Activated CD4-positive, alpha-beta T cell treated with anti-CD3 and anti-CD28 coated beads for 48 hours (primary cell): ENCODE results near the gene UBTD1.
"Not testable (repeated sequence)": the region's sequence is repeated elsewhere in the genome, so short reads cannot be mapped to it uniquely, and the experiment has no call there.

Source experiments
- DNase-seq: peaks from one replicate; pipeline ENCODE4 v3.0.0-alpha.2; 2020

UBTD1 gene

DNA sequence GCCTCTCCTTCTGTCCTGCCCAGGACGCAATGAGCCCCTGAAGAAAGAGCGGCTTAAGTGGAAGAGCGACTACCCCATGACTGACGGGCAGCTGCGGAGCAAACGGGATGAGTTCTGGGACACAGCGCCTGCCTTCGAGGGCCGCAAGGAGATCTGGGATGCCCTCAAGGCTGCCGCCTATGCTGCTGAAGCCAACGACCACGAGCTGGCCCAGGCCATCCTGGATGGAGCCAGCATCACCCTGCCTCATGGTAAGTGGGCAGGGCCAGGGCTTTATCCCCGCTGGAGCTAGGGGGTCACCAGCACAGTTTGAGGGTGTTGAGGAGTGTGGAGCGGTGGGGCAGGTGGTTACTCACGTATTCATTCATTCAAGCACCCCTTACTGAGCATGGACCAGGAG is 69.2 kb downstream of the UBTD1 start:
- DNase-seq = no peak

DNA sequence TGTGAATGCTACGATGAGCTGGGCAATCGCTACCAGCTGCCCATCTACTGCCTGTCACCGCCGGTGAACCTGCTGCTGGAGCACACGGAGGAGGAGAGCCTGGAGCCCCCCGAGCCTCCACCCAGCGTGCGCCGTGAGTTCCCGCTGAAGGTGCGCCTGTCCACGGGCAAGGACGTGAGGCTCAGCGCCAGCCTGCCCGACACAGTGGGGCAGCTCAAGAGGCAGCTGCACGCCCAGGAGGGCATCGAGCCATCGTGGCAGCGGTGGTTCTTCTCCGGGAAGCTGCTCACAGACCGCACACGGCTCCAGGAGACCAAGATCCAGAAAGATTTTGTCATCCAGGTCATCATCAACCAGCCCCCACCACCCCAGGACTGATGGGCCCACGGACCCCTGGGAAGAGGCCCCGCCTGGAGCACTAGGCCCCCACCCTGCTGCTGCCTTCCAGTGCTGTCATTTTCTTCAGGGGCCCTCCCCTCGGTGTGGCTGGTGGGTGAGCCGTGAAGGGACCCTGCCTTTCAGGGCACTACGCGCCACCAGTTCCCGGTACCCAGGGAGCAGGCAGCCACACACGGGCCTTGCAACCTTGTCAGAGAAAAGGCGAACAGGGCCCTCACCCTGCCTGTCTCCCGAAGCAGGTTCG is 71.5 kb downstream of the UBTD1 start:
- no peak for DNase-seq

DNA sequence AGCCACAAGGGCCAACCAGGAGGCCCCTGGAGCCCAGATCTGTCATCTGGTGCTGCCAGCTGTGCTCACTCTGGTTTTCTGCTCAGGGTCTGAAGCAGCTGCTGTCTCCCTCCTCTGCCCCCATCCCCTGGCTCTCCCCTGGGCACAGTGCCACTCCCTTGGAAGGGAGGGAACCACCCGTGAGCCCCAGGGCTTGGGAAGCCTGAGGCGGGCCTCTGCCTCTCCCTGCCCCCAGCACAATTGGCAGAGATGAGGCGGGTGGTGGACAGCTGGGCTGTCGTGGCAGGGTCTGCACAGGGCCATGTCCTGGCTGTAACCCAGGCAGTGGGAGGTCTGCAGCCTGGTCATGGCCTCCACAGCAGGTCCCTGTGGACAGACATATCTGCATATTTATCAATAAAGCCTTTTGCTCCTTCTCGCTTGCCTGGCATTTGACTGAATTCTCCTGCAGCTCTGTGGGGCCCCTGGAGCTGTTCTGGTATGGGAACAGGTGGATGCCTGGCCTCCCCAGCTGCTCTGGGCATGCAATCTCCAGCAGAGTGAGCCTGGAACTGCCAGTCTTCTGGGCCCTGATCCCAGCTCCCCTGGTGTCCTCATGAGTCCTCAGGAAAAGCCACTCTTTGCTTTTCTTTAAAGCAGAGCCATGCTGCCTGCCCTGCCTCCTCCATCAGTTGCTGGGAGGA is 72.2 kb downstream of the UBTD1 start:
- DNase-seq = no peak

DNA sequence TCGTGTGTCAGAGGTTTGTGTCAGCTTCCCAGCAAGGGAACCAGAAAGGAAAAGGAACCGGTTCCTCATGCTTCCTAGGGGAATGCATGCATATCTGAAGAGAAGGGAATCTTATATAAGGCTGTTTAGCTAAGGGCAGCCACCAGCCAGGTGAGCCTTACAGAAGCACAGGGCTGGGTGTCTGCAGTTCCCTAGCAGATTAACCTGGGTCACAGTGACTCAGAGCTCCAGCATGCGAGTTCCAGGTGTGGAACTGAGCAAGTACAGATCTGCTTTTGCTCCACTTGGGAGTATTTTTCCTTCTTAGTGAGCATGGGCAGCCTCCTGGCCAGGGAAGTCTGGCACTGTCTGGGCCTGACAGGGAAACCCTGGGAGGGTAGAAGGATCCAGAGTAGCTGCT is 72.9 kb downstream of the UBTD1 start:
- no peak for DNase-seq

DNA sequence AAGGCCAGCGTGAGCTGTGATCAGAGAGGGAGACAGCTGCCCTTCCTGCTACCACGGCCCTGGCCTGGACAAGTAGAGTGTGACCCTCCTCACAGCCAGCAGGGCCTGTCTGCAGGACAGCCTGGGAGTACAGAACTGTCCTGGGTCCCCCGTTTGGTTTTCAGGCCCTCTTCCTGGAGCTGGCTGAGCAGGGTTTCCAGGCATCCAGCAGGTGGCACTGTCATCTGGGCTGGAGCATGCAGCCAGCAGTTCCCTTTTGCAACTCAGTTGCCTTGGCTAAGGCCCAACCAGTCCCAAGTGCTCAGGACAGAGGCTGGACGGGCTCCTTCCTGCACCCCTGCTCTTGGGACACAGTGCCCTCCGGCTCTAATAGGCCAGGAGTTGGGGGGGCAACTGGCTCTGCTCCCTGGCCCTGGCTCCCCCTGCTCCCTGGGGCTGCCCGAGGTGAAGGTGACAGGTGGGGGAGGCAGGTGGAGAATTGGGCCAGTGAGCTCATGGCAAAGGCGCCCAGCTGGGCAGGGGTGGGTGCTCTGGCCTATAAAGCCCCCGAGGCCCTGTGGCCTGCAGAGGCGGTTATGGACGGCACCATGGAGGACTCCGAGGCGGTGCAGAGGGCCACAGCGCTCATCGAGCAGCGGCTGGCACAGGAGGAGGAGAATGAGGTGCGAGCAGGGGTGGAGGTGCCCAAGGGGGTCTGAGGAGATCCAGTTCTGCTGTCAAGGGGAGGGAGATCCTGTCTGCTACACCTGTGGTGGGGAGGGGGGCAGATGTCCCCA is 73.7 kb downstream of the UBTD1 start, which contains the start of gene ANKRD2:
TSS of gene ANKRD2 (plus strand) at position 566 of the 776 bp plus-strand sequence. CDS start at position 576, 10 bp downstream.
- DNase-seq = peak; percentile 76

DNA sequence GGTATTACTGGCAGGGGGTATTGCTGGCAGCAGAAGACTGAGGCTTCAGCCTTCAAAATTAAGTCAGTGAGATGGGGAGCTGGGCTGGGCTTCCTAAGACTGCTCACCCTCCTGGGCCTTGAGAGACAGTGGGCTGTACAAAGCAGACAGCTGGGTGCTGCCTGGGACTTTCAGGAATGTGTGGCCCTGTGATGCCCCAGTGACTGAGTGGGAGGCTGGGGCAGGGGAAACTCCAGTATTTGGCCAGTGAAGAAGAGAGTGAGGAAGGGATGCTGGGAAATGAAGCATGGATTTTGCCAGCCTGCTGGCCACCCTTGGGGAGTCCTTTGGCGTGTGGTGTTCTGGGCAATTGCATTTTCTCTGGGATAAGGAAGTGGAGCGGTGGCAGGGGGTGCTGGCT is 74.3 kb downstream of the UBTD1 start:
- DNase-seq = no peak

DNA sequence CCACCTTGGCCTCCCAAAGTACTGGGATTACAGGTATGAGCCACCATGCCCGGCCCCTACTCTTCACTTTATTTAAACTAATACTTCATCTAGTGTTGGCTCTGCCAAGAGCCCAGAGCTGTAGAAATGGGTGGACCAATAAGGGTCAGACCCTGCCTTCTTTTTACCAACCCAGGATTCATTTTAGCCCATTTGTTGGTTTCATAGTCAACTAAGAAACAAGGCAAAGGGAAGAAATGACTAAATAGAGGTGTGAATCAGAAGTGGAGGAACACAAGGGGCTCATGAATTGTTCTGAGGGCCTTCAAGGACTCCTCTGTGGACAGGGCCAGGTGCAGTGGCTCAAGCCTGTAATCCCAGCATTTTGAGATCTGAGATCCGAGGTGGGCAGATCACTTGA is 74.9 kb downstream of the UBTD1 start:
- no peak for DNase-seq

DNA sequence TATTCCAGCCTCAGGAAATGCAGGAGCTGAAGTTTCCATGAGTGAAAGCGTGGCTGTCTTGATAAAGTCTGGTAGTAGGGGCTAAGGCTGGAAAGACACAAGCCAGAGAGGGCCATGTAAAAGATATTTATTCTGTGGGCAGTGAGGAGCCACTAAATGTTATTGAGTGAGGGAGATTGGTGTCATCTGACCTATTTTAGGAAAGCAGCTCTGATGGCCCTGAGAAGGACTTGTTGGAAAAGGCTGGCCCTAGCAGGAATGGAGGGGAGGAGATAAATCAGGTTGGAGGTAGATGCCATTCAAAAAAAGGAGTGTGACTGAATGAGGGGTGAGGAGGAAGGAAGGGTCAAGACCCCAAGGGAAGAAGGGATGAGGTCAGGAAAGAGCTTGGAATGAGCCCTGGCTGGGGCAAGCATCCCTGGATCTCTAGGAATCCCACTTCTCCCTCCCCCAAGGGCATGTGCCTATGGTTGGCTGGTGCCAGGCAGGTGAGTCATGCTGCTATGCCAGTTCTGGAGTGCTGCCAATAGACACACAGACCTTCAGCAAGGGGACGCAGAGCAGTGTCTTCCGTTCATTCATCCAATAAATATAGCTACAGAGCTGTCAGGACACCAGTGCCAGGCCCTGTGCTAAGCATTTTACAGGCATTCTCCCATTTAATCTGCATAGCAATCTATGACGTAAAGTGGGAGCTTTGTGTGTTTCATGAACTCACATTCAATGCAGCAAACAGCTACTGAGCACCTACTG is 75.8 kb downstream of the UBTD1 start:
- DNase-seq = no peak

DNA sequence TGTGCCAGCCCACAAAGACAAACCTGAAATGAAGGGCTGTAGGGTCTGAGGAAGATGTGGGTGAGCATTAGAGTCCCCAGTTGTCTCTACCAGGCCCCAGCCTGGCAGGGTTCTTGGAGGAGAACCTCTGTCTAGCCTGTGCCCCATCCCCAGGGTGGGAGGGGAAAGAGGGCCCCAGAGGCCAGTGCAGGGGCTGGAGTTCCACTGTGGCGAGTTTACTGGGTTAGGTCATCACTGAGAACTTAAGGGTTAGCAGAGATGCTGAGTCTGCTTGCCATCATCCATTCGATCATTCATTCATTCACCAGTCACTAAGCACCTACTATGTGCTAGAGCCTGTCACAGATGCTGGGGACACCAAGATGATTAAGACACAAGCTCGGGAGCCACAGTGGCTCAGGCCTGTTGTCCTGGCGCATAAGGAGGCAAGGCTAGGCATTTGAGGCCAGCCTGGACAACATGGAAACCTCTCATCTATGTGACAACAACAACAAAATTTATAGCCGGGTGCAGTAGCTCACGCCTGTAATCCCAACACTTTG is 76.5 kb downstream of the UBTD1 start:
- DNase-seq = no peak

DNA sequence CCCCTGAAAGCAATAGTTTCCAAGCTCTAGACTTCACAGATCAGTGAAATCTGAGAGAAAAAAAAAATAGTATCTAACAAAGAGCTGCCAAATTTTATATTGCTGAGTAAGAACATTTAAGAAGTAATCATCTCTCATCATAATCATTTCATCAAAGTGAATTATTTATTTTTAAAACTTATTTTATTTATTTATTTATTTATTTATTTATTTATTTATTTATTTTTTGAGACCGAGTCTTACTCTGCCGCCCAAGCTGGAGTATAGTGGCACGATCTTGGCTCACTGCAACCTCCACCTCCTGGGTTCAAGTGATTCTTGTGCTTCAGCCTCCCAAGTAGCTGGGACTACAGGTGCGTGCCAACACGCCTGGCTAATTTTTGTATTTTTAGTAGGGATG is 77.8 kb downstream of the UBTD1 start:
- not testable (repeated sequence) for DNase-seq

DNA sequence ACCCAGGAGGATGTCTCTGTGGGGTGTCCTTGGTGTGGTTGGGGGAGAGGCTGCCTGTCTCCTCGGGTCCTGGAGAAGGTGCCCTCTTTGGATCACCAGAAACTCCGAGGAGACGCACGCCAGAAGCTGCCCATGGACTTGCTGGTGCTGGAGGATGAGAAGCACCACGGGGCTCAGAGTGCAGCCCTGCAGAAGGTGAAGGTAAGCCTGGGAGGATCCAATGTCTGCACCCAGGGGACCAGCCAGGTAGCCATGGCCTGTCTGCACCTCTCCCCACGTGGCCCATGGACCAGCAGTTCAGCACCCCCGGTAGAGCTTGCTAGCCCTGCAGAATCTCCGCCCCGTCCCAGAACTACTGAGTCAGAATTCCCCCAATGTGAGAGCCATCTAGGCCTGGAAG is 79.0 kb downstream of the UBTD1 start:
- no peak for DNase-seq

DNA sequence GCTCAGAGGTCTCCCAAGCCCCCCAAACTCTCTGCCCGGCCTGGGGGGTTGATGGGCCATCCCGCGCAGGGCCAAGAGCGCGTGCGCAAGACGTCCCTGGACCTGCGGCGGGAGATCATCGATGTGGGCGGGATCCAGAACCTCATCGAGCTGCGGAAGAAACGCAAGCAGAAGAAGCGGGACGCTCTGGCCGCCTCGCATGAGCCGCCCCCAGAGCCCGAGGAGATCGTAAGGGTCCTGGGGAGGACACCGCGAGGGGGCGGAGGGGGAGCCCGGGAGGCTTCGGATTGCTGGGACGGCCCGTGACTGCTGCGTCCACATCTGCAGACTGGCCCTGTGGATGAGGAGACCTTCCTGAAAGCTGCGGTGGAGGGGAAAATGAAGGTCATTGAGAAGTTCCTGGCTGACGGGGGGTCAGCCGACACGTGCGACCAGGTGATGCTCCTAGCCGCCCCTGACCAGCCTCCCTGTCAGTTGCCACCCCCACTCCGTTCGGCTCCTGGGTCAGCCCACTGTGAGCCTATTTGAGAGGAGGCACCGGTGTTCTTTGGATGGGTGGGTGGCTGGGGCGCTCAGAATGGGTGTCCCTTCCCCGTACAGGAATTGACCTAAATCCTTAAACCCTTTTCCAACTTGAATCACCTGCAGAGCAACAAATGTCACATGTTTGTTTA is 79.6 kb downstream of the UBTD1 start:
- no peak for DNase-seq

DNA sequence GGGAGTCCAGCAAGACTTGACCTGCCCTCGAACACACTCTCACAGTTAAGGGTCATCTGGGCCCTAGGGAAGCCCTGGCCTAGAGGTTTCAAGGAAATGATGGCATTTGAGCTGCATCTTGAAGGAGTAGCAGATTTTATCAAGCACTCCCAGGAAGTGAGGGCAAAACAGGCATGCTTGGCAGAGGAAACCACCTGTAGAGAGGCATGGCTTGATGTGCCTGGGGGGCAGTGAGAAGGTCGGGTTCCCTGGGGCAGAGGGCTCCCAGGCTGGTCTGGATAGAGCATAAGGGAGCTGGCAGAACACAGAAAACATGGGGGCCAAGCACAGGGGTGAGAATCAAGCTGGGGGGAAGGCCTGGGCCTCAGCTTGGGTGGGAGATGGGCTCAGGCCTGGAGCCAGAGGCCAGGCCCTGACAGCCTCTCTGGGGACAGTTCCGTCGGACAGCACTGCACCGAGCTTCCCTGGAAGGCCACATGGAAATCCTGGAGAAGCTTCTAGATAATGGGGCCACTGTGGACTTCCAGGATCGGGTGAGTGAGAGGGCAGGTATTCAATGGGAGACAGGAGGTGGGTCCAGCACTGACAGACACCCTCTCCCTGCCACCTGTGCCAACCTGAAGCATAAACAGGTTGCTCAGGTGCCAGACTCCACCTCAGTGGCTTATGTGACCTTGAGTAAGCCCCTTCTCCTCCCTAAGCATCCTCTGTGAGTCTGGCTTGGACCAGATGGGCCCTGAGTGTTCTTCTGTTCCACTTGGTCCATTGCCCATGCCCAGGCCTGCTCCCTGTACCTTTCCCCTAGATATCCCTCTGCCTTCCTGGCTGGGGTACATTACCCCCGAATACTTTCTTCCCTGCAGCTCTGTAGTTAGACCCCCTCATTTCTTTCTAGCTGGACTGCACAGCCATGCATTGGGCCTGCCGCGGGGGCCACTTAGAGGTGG is 82.0 kb downstream of the UBTD1 start:
- no peak for DNase-seq

DNA sequence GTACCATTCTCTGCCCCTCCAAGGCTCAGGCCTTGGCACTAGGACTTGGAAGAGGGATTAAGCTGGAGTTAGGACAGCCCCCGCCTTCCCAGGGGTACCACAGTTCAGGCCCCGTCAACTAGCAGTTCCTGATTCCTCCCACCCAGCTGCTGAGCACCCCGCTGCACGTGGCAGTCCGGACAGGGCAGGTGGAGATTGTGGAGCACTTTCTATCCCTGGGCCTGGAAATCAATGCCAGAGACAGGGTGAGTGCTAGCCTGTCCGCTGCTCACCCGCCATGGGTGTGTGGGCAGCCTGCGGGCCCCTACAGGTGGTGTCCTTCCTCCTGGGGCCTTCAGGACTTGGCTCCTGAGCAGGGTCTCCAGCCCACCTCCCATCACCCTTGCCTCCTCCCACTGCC is 83.4 kb downstream of the UBTD1 start:
- no peak for DNase-seq

DNA sequence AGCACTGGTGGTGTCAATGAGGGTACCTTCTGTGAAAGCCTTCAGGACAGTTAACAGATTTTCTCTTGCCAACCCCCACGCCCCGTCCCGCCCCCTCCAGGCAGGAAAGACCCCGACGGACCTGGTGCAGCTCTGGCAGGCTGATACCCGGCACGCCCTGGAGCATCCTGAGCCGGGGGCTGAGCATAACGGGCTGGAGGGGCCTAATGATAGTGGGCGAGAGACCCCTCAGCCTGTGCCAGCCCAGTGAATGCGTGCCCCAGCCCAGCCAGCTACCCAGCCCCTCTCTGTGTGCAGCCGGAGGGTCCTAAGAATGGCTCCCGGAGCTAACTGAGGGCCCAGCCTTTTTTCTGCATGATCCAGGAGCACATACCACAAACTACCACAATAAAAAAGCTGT is 84.8 kb downstream of the UBTD1 start:
- DNase-seq = no peak

DNA sequence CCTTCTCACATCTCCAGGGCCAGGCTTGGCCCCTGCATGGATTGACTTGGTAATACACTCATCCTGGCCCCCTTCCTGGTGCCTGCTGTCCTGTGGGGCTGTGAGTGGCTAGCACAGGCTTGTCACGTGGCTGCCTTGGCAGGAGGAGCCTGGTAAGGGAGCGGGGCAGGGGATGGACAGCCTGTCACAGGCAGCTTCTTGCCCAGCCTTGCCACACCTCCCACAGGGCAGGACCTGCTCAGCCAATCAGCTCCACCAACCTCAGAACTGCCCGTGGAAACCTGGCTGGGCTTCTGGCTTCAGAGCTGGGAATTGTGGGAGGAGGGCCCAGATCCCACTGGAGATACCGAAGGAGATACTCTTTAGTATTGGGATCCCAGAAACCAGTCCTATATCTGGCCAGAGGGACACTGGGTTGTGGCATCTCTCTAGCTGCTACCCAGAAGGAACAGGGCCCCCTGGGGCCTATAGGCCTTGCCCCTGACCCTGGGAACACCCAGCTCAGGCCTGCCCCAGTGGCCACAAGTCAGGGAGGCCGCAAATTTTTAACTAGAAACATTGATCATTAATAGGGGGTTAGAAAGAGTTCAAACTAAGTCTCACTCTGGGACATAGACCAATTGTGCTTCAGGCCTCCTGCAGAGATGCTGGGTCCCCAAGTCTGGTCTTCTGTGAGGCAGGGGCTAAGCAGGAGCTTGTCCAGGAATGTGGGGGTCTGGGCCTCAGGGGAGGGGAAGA is 85.5 kb downstream of the UBTD1 start, which contains the start of gene HOGA1:
TSS of gene HOGA1 (plus strand) at position 330 of the 738 bp plus-strand sequence. CDS start at position 645, 315 bp downstream.
- no peak for DNase-seq

DNA sequence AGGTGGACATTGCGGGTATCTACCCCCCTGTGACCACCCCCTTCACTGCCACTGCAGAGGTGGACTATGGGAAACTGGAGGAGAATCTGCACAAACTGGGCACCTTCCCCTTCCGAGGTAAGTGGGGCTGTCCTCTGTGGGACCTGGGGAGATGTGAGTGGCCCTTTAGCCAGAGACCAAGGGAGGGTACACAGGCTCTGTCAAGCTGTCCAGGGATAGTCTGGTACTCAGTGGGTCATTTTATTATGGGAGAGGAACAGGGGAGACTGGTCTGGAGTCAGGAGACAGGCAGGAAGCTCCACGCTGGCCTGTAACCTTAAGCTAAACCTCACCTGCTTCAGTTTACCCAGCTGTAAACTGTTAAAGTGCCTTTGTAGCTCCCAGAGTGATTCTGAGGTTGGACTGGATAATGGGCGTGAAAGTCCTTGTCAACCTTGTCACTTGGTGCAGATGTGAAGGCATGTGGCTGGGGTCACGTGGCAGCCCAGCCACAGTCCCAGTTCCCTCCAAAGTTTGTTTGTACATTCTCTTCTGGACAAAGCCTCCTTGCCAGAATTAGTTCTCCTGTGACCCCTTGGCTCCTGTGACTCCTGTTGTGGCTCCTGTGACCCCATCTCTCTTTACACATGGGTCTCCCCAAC is 86.2 kb downstream of the UBTD1 start:
- no peak for DNase-seq

DNA sequence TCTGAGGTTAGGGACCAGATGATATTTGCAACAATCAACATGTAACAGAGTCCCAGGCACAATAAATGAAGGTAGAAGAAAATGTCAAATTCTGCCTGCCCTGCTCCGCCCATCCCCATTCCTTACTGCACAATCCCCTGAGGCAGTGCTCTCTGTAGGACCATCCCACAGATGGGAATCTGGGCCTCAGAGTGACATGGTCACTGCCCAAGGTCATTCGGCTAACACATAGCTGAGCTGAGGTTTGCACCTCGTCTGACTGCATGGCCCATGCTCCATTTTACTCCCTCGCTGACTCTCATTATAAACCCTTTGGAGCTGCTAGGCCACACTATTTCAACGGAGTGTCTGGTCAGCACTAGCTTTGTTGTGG is 86.7 kb downstream of the UBTD1 start:
- DNase-seq = no peak

DNA sequence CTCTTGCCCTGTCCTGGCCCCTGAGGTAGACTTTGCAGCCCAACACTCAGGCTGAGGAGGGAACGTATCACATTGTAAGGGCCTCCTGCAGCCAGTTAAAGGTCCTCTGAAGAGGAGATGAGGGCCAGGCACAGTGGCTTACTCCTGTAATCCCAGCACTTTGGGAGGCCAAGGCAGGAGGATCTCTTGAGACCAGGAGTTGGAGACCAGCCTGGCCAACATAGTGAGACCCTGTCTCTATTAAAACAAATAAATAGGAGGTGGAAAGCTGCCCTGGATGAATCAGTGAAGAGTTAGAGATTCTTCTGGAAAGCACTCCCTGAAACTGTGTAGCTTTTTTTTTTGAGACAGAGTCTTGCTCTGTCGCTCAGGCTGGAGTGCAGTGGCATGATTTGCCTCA is 88.5 kb downstream of the UBTD1 start:
- no peak for DNase-seq

DNA sequence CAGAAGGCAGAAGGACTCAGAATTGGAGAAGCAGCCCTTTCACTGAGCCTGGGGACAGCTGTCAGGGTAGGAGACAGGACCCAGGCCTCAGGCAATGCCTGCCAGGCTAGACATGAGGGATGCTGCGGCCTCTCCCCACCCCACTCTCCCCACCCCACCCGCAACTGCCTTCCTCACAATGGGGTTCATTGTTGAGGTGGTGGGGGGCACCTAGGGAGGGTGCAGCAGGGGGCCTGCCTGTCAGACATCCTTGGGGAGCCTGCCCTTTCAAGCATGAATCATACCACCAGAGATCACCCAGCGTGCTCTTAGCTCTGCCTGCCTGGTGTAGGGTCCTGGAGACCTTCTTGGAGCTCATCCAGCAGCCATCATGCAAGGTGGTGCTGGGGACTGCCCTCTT is 90.8 kb downstream of the UBTD1 start, which contains the start of gene C10orf62:
TSS of gene C10orf62 (plus strand) at position 243 of the 400 bp plus-strand sequence. CDS start 177 bp downstream, outside the sequence.
- no peak for DNase-seq
